GM21786 (cell line): Measurements from ENCODE around the gene LPA.

ENCODE experiments used
- ATAC-seq: cut with Tn5 transposase; IDR thresholded peaks from one replicate; pipeline ENCODE4 v1.9.1; 2021; ENCODE audit not compliant: unreplicated experiment

Gene LPA

GRCh38 chr6:160519133-160519532, 144.9 kb downstream of the LPA start:
- ATAC-seq = no peak

GRCh38 chr6:160513836-160514235, 150.2 kb downstream of the LPA start:
- ATAC-seq = no peak

GRCh38 chr6:160510976-160511617, 153.0 kb downstream of the LPA start:
- no peak for ATAC-seq

- no peak for ATAC-seq
Measured at GRCh38 chr6:160510199-160510598, 153.9 kb downstream of the LPA start.

- no peak for ATAC-seq
Measured at GRCh38 chr6:160509610-160510009, 154.5 kb downstream of the LPA start.

GRCh38 chr6:160508599-160508998, 155.5 kb downstream of the LPA start:
- ATAC-seq = no peak

- no peak for ATAC-seq
Measured at GRCh38 chr6:160507420-160507819, 156.7 kb downstream of the LPA start.

GRCh38 chr6:160505970-160506369, 158.1 kb downstream of the LPA start:
- no peak for ATAC-seq

GRCh38 chr6:160500639-160501038, 163.4 kb downstream of the LPA start:
- no peak for ATAC-seq

GRCh38 chr6:160494576-160494975, 169.5 kb downstream of the LPA start:
- ATAC-seq = no peak

GRCh38 chr6:160489091-160489490, 175.0 kb downstream of the LPA start:
- ATAC-seq = no peak

GRCh38 chr6:160487116-160487515, 177.0 kb downstream of the LPA start:
- ATAC-seq = no peak
